ENCODE measurements around the gene WASF3. TPM values are rescaled to one million over a fixed set of nuclear protein-coding genes. Genes with fewer than 3 reads are reported as not detected.

WASF3 gene
- total RNA-seq, 4 donors from 2014 or later: 5.9 to 37.5 (median 12.5) TPM

Other genes with a start within 250 kb of the WASF3 start
- gene GPR12, start 203.1 kb downstream of the WASF3 start, total RNA-seq: not detected